CD14-positive monocyte (primary cell): ENCODE data around the gene EIF1B. TPM values are rescaled to one million over a fixed set of nuclear protein-coding genes. Genes with fewer than 3 reads are reported as not detected.

Experiments
- DNase-seq, 3 donors: peaks; one replicate each; pipeline ENCODE4 v3.0.0-alpha.2; 2011 to 2022
- H2AFZ ChIP-seq: 2 replicates; pipeline ENCODE4 v1.6.0; 2012; ENCODE audit warnings: mild to moderate bottlenecking, low read depth, low read length, inconsistent platforms; ENCODE audit not compliant: insufficient read depth, poor library complexity, severe bottlenecking
- H3K27ac ChIP-seq, 2 donors: 1 replicate in 1 of 2; 2 replicates in 1 of 2; pipeline ENCODE4 v1.5.1; 2012 to 2013; ENCODE audit warnings: low read length in 2 of 2, control low read depth in 1 of 2, inconsistent platforms in 1 of 2, low read depth in 1 of 2, mild to moderate bottlenecking in 1 of 2
- H3K27me3 ChIP-seq, 2 donors: one replicate each; pipeline versions ENCODE4 v1.6.0 to v1.6.1; 2011 to 2013; ENCODE audit warnings: low read length in 2 of 2; ENCODE audit not compliant: control insufficient read depth in 2 of 2, insufficient read depth in 2 of 2
- H3K36me3 ChIP-seq, 2 donors: replicated peaks in 1 of 2; 1 replicate in 1 of 2; 2 replicates in 1 of 2; pipeline versions ENCODE4 v1.5.1 to v1.6.1; 2012 to 2013; ENCODE audit warnings: low read length in 2 of 2, control low read depth in 1 of 2, inconsistent platforms in 1 of 2, mild to moderate bottlenecking in 1 of 2; ENCODE audit not compliant: insufficient read depth in 2 of 2, control insufficient read depth in 1 of 2
- H3K4me1 ChIP-seq, 2 donors: 1 replicate in 1 of 2; 2 replicates in 1 of 2; pipeline versions ENCODE4 v1.5.1 to v1.6.1; 2012 to 2013; ENCODE audit warnings: low read length in 2 of 2, control low read depth in 1 of 2, inconsistent platforms in 1 of 2, mild to moderate bottlenecking in 1 of 2, moderate library complexity in 1 of 2; ENCODE audit not compliant: insufficient read depth in 2 of 2, control insufficient read depth in 1 of 2
- H3K4me2 ChIP-seq: replicated peaks from 2 replicates; pipeline ENCODE3; 2012; ENCODE audit warnings: low read length, moderate library complexity, mild to moderate bottlenecking; ENCODE audit not compliant: poor library complexity, severe bottlenecking; ENCODE audit errors: extremely low read depth
- H3K4me3 ChIP-seq, 3 experiments: fragments of 200-600 bp in 1 of 3; sonication (generic) in 1 of 3; replicated peaks in 1 of 3; 1 replicate in 2 of 3; 2 replicates in 1 of 3; pipeline ENCODE4 v1.5.1; 2011 to 2013; ENCODE audit warnings: low read length in 3 of 3, mild to moderate bottlenecking in 3 of 3, control low read depth in 2 of 3, low read depth in 2 of 3, inconsistent platforms in 1 of 3, moderate library complexity in 1 of 3
- H3K79me2 ChIP-seq: 2 replicates; pipeline ENCODE4 v1.6.0; 2012; ENCODE audit warnings: mild to moderate bottlenecking, control low read depth, inconsistent platforms, low read length, moderate library complexity; ENCODE audit not compliant: insufficient read depth
- H3K9ac ChIP-seq: 2 replicates; pipeline ENCODE4 v1.6.0; 2017; ENCODE audit warnings: low read length, mild to moderate bottlenecking; ENCODE audit not compliant: insufficient read depth, poor library complexity, severe bottlenecking
- H3K9me3 ChIP-seq, 2 donors: replicated peaks in 1 of 2; 1 replicate in 1 of 2; 2 replicates in 1 of 2; pipeline versions ENCODE4 v1.5.1 to v1.6.1; 2012 to 2013; ENCODE audit warnings: low read length in 2 of 2, control low read depth in 1 of 2; ENCODE audit not compliant: control insufficient read depth in 1 of 2, insufficient read depth in 1 of 2
- H4K20me1 ChIP-seq: 2 replicates; pipeline ENCODE4 v1.6.0; 2012; ENCODE audit warnings: mild to moderate bottlenecking, low read length, control low read depth, moderate library complexity; ENCODE audit not compliant: insufficient read depth
- H3K27ac Mint-ChIP-seq, 7 donors: one replicate each; pipeline ENCODE4 v1.8.0; 2020; ENCODE audit warnings: mild to moderate bottlenecking in 7 of 7, mixed read lengths in 7 of 7, moderate library complexity in 6 of 7, inconsistent platforms in 2 of 7
- H3K27me3 Mint-ChIP-seq, 3 donors: one replicate each; pipeline ENCODE4 v1.8.0; 2021 to 2022; ENCODE audit warnings: low read depth in 3 of 3, mild to moderate bottlenecking in 3 of 3, mixed read lengths in 3 of 3, moderate library complexity in 3 of 3, inconsistent platforms in 1 of 3
- H3K36me3 Mint-ChIP-seq, 2 donors: one replicate each; pipeline ENCODE4 v1.8.0; 2020; ENCODE audit warnings: mixed read lengths in 2 of 2, inconsistent platforms in 1 of 2, mild to moderate bottlenecking in 1 of 2
- H3K4me1 Mint-ChIP-seq: one replicate; pipeline ENCODE4 v1.8.0; 2020; ENCODE audit warnings: mild to moderate bottlenecking, mixed read lengths
- H3K4me3 Mint-ChIP-seq, 2 donors: one replicate each; pipeline ENCODE4 v1.8.0; 2020; ENCODE audit warnings: mild to moderate bottlenecking in 2 of 2, mixed read lengths in 2 of 2, moderate library complexity in 1 of 2
- H3K9me3 Mint-ChIP-seq, 7 donors: one replicate each; pipeline ENCODE4 v1.8.0; 2020 to 2022; ENCODE audit warnings: mixed read lengths in 7 of 7, mild to moderate bottlenecking in 6 of 7, moderate library complexity in 6 of 7, inconsistent platforms in 2 of 7
- CTCF ChIP-seq: fragments of 200-600 bp; IDR thresholded peaks from one replicate; pipeline ENCODE4 v1.8.0; 2022; ENCODE audit warnings: antibody characterized with exemption, mild to moderate bottlenecking
- WGBS: methylation state at CpG from one replicate; pipeline ENCODE4 v1.1.5; 2013; ENCODE audit warnings: missing lambda C conversion rate; ENCODE audit not compliant: insufficient coverage; 5-methylcytosine and 5-hydroxymethylcytosine counted together
- intact Hi-C, 2 donors: fragments of 100-400 bp; cut with micrococcal nuclease; formaldehyde crosslinking; loops; one replicate each; pipeline versions ENCODE4 v1.15.0 to v1.15.1; 2023
- polyA plus RNA-seq, 3 donors: library from polyadenylated mRNA; depleted of rRNA in 1 of 3; unstranded in 2 of 3; stranded (reverse) in 1 of 3; fragments of 300-500 nt in 2 of 3; fragments of >200 nt in 1 of 3; fragmentation: Illumina TruSeq in 2 of 3; gene quantifications; 1 replicate in 2 of 3; 2 replicates in 1 of 3; pipeline ENCODE4 v1.2.3, GENCODE V29; 2012 to 2021

EIF1B gene
- polyA plus RNA-seq, 3 donors: 51.8 to 95.4 (median 70.8) TPM

- no peaks in the 10 kb centered on the region for H3K9me3 ChIP-seq
- no peak overlapping the region for H2AFZ ChIP-seq
- intact Hi-C loops: no loop called here
- peaks cover 0 to 10% (median 5%) of the 10 kb centered on the region in 7 donors for H3K9me3 Mint-ChIP-seq
- H3K4me1 ChIP-seq: no peaks in the 10 kb centered on the region
- no peaks in the 10 kb centered on the region for H3K36me3 ChIP-seq
- WGBS: no CpG with 5 or more reads among the region's 2 CpGs
- no peaks in the 10 kb centered on the region for H3K27me3 ChIP-seq
- no peak overlapping the region for H3K4me3 Mint-ChIP-seq
- no peak overlapping the region for H3K9ac ChIP-seq
- H3K4me2 ChIP-seq: no peak overlapping the region
- H3K79me2 ChIP-seq: no peaks in the 10 kb centered on the region
- H3K27ac Mint-ChIP-seq: no peak overlapping the region
- H3K36me3 Mint-ChIP-seq: no peaks in the 10 kb centered on the region
- DNase-seq: no peak
- no peak overlapping the region for H3K4me3 ChIP-seq
- H4K20me1 ChIP-seq: no peaks in the 10 kb centered on the region
- TF ChIP-seq CTCF: no peak
- H3K27ac ChIP-seq: no peak overlapping the region
- peaks cover 2 to 6% (median 5%) of the 10 kb centered on the region in 3 donors for H3K27me3 Mint-ChIP-seq
- H3K4me1 Mint-ChIP-seq: no peaks in the 10 kb centered on the region
Measured at GRCh38 chr3:40355410-40355809, 45.9 kb downstream of the EIF1B start.

GRCh38 chr3:40358454-40358853 lies 48.9 kb downstream of the EIF1B start:
- Mint-ChIP-seq H3K27me3 (peaks cover 1 to 3% (median 2%) of the 10 kb centered on the region in 3 donors), H3K4me1 (no peaks in the 10 kb centered on the region), H3K4me3 (no peak overlapping the region), H3K27ac (no peak overlapping the region), H3K9me3 (peaks cover 0 to 3% (median 0%) of the 10 kb centered on the region in 7 donors), H3K36me3 (no peaks in the 10 kb centered on the region)
- no CpG with 5 or more reads among the region's 1 CpG for WGBS
- no peak overlapping the region for H2AFZ ChIP-seq
- no peaks in the 10 kb centered on the region for H4K20me1 ChIP-seq
- no peak overlapping the region for H3K9ac ChIP-seq
- DNase-seq: no peak
- H3K4me2 ChIP-seq: no peak overlapping the region
- no peaks in the 10 kb centered on the region for H3K36me3 ChIP-seq
- no peak overlapping the region for H3K4me3 ChIP-seq
- no peaks in the 10 kb centered on the region for H3K79me2 ChIP-seq
- no peaks in the 10 kb centered on the region for H3K27me3 ChIP-seq
- no peaks in the 10 kb centered on the region for H3K9me3 ChIP-seq
- no peaks in the 10 kb centered on the region for H3K4me1 ChIP-seq
- H3K27ac ChIP-seq: no peak overlapping the region
- intact Hi-C loops: no loop called here
- no peak for TF ChIP-seq CTCF

Other genes starting within 250 kb of the EIF1B start
- not detected for gene ENTPD3, start 77.5 kb downstream of the EIF1B start, polyA plus RNA-seq
- gene RPL14, start 147.6 kb downstream of the EIF1B start, polyA plus RNA-seq: 100 to 1,000 TPM; 316 to 377 (median 348) TPM
- 1 to 10 TPM; 1.6 to 3.4 (median 1.8) TPM for gene ZNF619, start 167.4 kb downstream of the EIF1B start, polyA plus RNA-seq
- gene ZNF620, start 196.3 kb downstream of the EIF1B start, polyA plus RNA-seq: under 1 TPM; 0.27 to 0.67 (median 0.37) TPM
- 10 to 100 TPM in 1 of 3 donors, 1 to 10 TPM in 2; 1.1 to 12.2 (median 2.0) TPM for gene ZNF621, start 215.3 kb downstream of the EIF1B start, polyA plus RNA-seq